Measurements from ENCODE around the gene CIDEA.

GRCh38 chr18:12288403-12288755, 34.2 kb downstream of the CIDEA start:
- TF ChIP-seq CTCF (IDR thresholded peaks at IDR 0.05) (no peak), POLR2A (IDR thresholded peaks at IDR 0.05) (no peak)

All from esophagus squamous epithelium (tissue), 4 donors.